C1 segment of cervical spinal cord (tissue), 14 donors: Measurements from ENCODE around the gene MPP3.
A peak's percentile ranks its signal among the peaks of the same experiment; 100 is the strongest.
"Not testable (repeated sequence)": the region's sequence is repeated elsewhere in the genome, so short reads cannot be mapped to it uniquely, and the experiment has no call there.

Experiments used
- DNase-seq, 14 donors: peaks; one replicate each; lab custom pipeline; 2025; lab: John Stamatoyannopoulos, UW

The MPP3 gene

GRCh38 chr17:43808076-43808475, 24.9 kb downstream of the MPP3 start:
- DNase-seq, result no peak

GRCh38 chr17:43805117-43805516, 27.8 kb downstream of the MPP3 start:
- no peak for DNase-seq

GRCh38 chr17:43803758-43804157, 29.2 kb downstream of the MPP3 start:
- DNase-seq, result no peak

GRCh38 chr17:43801844-43802243, 31.1 kb downstream of the MPP3 start:
- DNase-seq, result no peak

GRCh38 chr17:43800736-43801135, 32.2 kb downstream of the MPP3 start:
- peak in 2 of 14 donors; percentile 8 to 12 for DNase-seq

- no peak for DNase-seq
Measured at GRCh38 chr17:43799047-43799446, 33.9 kb downstream of the MPP3 start.

- DNase-seq, result not testable (repeated sequence)
Measured at GRCh38 chr17:43798024-43798423, 34.9 kb downstream of the MPP3 start.

- not testable (repeated sequence) for DNase-seq
Measured at GRCh38 chr17:43792668-43793067, 40.3 kb downstream of the MPP3 start.

- DNase-seq, result no peak
Measured at GRCh38 chr17:43791589-43791988, 41.4 kb downstream of the MPP3 start.

- no peak for DNase-seq
Measured at GRCh38 chr17:43790311-43790940, 42.5 kb downstream of the MPP3 start.

- DNase-seq, result no peak
Measured at GRCh38 chr17:43789482-43789881, 43.5 kb downstream of the MPP3 start.

- no peak for DNase-seq
Measured at GRCh38 chr17:43788540-43788939, 44.4 kb downstream of the MPP3 start.

GRCh38 chr17:43787728-43788127, 45.2 kb downstream of the MPP3 start:
- no peak for DNase-seq

GRCh38 chr17:43784628-43785101, 48.3 kb downstream of the MPP3 start:
- DNase-seq, result peak in 3 of 14 donors; percentile 15 to 27 (median 25)

GRCh38 chr17:43784068-43784467, 48.9 kb downstream of the MPP3 start:
- DNase-seq, result no peak

GRCh38 chr17:43782913-43783680, 49.8 kb downstream of the MPP3 start:
- no peak for DNase-seq

- DNase-seq, result no peak
Measured at GRCh38 chr17:43780135-43780534, 52.8 kb downstream of the MPP3 start, which contains the start of gene CFAP97D1. CFAP97D1 (plus strand) TSS chr17:43780435; CDS start chr17:43780463, 28 bp downstream.

- peak in 1 of 14 donors; percentile 67 for DNase-seq
Measured at GRCh38 chr17:43779145-43780125, 53.5 kb downstream of the MPP3 start.

- DNase-seq, result peak; percentile 49 to 91 (median 82)
Measured at GRCh38 chr17:43778337-43779144, 54.4 kb downstream of the MPP3 start, which contains the start of gene DUSP3. DUSP3 (minus strand) TSS chr17:43778977; CDS start chr17:43778924, 53 bp downstream.
